Activated CD8-positive, alpha-beta memory T cell treated with anti-CD3 and anti-CD28 coated beads for 48 hours (primary cell): ENCODE results near the gene SULT1C3.

Experiments
- DNase-seq, 3 experiments: peaks; one replicate each; pipeline ENCODE4 v3.0.0-alpha.2; 2020; ENCODE audit warnings: low read depth in 2 of 3, low spot score in 2 of 3

SULT1C3 gene

GRCh38 chr2:108239786-108240185, at the start of gene SULT1C3:
TSS of gene SULT1C3 (plus strand) at chr2:108239968. CDS start at chr2:108247195, 7,227 bp downstream.
- DNase-seq = no peak

DNA sequence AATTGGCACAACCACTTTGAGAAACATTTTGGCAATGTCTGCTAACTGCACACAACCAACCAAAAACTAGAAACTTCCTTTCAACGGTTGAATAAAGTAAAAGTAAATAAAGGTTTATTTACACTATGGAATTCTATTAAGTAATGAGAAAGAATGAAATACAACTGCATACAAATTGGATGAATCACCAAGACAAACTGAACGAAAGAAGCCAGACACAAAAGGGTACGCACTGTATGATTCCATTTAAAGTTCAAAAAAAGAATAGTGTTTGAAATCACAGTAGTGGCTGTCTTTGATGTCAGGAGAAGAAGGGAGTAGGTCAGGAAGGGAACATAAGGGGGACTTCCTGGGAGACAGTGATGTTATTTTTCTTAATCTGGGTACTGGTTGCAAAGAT, 46.5 kb upstream of the SULT1C3 start:
- DNase-seq = no peak

DNA sequence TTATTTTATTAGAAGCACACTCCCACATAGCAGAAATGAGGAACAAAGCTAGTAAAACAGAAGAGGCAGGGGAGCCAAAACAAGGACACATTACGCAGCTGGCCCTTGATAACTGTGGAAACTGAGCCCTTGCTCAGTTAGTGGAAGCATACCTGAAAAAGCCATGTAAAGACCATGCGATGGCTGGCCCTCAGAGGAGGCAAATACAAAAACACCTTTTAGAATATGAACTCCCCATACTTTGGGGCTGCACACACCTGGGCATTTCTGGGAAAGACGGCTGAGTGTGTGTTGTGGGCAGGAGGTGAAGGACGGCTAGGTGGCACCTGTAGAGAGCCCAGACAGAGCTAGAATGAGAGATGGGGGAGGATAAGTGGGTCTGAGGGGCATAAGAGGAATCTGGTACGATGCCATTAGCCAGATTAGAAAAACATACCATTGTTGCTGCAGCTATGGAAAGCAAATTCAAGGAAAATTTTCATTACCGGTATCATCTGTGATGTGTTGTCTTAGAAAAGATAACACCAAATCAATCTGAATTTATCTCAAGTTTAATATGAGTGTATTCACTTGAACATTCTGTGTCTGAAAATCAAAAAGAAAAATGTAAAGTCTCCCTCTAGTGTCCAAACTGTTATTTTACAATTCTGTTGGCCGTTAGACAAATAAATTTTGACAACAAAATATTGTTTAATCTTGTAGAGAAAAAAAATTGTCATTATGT, 45.2 kb upstream of the SULT1C3 start:
- no peak for DNase-seq

GRCh38 chr2:108195133-108195439, 44.7 kb upstream of the SULT1C3 start:
- DNase-seq = no peak

DNA sequence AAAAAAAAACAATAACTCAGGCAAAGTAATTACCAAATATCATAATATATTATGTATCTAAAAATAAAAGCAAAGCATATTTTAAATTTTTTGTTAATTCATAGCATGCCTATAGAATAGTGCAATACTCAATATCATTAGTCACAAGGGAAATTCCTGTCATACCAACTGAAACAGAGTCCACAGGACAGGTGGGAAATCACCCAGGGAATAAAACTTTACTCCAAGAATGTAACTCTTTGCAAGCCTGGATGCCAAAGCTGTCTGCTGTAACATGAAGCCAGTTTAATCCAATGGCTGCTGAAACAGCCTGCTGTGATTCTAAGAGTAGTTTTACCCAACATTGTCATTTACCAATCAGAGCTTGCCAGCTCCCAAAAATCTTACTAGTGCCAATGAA, 40.0 kb upstream of the SULT1C3 start:
- no peak for DNase-seq

GRCh38 chr2:108200569-108200968, 39.2 kb upstream of the SULT1C3 start:
- DNase-seq = no peak

GRCh38 chr2:108212671-108213070, 27.1 kb upstream of the SULT1C3 start:
- no peak for DNase-seq

DNA sequence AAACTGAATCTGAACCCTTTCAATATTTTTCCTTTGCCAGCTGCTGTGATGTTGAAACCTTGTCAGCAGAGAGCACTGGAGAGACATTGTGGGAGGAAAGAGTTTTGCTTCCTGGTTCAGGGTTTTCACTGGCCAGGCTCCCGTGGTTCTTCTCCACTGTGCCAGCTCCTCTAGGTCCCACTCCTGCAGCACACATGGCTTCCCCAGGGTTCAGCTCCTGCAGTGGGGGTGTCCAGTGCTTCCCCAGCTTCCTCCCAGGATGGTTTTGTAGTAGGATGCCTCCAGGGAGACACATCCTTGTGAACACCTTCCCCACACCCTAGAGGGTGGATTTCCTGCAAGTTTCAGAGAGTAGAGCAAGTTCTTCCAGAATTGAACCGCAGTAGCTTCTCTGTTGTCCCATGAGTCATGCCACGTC, 24.0 kb upstream of the SULT1C3 start:
- no peak for DNase-seq

- no peak for DNase-seq
Observed at GRCh38 chr2:108217211-108217610, 22.6 kb upstream of the SULT1C3 start.

- DNase-seq = no peak
Observed at GRCh38 chr2:108219688-108220087, 20.1 kb upstream of the SULT1C3 start.

DNA sequence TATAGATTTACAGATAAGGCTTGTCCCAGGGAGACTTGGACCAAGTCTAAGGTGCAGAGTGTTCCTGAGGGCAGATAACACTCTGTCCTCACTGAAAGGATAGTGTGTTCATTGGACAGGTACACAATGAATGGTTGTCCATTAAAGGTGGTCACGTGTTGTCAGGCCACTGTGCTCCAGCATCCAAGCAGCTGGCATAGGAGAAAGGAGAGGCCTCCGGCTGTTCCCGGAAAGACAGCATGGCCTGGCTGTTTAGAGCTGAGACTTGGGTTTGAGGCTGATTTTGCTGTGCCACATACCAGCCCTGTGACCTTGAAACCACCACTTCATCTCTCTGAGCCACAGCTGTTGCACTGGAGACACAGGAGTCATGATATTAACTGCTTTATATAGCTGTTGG, 19.6 kb upstream of the SULT1C3 start:
- DNase-seq = no peak

- no peak for DNase-seq
Observed at GRCh38 chr2:108220942-108221541, 18.7 kb upstream of the SULT1C3 start.

- no peak for DNase-seq
Observed at GRCh38 chr2:108222261-108222660, 17.5 kb upstream of the SULT1C3 start.

DNA sequence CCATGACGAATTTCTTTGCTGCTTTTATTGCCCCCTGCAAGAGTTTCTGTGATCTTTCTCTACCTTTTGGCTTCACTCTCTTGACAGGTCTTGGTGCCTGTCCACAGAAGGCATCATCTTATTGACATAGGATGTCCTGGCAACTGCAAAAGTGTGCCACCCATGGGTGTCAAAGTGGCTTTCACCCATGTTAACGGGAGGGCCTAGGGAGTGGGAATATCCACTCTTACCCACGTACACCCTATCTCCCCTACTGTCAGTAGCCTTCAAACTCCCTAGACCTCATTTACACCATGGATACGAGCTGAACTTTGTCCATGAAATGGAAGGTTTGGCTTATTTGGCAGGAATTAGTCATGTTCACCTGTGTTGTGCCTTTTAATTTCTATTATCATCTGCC, 16.2 kb upstream of the SULT1C3 start:
- DNase-seq = no peak

- no peak for DNase-seq
Observed at GRCh38 chr2:108224022-108224421, 15.7 kb upstream of the SULT1C3 start.

GRCh38 chr2:108226564-108226963, 13.2 kb upstream of the SULT1C3 start:
- no peak for DNase-seq

DNA sequence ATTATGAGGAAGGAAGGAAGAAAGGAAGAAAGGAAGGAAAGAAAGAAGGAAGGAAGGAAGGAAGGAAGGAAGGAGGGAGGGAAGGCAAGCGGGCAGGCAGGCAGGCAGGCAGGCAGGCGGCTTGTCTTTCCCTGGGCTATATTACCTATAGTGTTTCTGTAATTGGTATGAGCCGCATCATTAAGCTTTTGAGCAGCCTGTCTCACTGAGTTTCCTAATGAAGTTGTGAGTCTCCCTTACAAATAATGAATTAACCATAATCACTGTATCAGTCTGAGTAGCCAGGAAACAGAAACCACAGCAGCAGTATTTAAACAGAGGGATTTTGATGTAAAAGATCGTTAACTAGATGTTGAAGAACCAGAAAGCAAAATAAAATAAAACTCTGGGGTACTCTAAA, 11.8 kb upstream of the SULT1C3 start:
- DNase-seq = no peak

- no peak for DNase-seq
Observed at GRCh38 chr2:108228537-108228936, 11.2 kb upstream of the SULT1C3 start.

GRCh38 chr2:108229875-108230274, 9.9 kb upstream of the SULT1C3 start:
- no peak for DNase-seq

GRCh38 chr2:108235577-108235976, 4.2 kb upstream of the SULT1C3 start:
- DNase-seq = no peak

GRCh38 chr2:108236676-108237335, 3.0 kb upstream of the SULT1C3 start:
- DNase-seq = no peak

DNA sequence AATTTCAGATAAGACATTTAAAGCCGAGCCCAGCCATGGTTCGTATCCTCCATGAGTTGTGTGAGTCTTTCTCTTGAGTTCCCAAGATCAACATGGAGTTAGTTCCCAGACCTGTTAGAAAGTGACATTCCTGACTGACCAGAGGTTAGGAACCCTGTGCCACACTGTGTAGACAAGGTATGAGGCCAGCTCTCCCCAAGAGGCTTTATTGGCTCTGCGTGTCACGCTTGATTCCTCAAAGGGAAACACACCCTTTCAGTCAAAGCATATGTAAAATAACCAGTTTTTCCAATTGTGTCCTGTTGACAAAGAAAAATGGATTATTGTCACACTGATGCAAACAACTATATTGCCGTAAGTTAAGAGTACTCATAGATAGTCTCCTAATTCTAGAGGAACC, 1.2 kb downstream of the SULT1C3 start:
- no peak for DNase-seq

- no peak for DNase-seq
Observed at GRCh38 chr2:108243566-108243965, 3.8 kb downstream of the SULT1C3 start.
